IgD-negative memory B cell (primary cell): ENCODE measurements around the gene IKZF1. TPM values are rescaled to one million over a fixed set of nuclear protein-coding genes. Genes with fewer than 3 reads are reported as not detected.

Experiments used
- H3K27ac Mint-ChIP-seq, 3 donors: one replicate each; pipeline ENCODE4 v1.8.0; 2020 to 2022; ENCODE audit warnings: mild to moderate bottlenecking in 3 of 3, mixed read lengths in 3 of 3, moderate library complexity in 1 of 3
- H3K27me3 Mint-ChIP-seq: one replicate; pipeline ENCODE4 v1.8.0; 2021; ENCODE audit warnings: mixed read lengths
- H3K36me3 Mint-ChIP-seq: one replicate; pipeline ENCODE4 v1.8.0; 2020; ENCODE audit warnings: mild to moderate bottlenecking, mixed read lengths
- H3K4me1 Mint-ChIP-seq, 3 donors: one replicate each; pipeline ENCODE4 v1.8.0; 2020 to 2022; ENCODE audit warnings: mixed read lengths in 3 of 3, mild to moderate bottlenecking in 1 of 3
- H3K4me3 Mint-ChIP-seq, 4 donors: one replicate each; pipeline ENCODE4 v1.8.0; 2020 to 2022; ENCODE audit warnings: mild to moderate bottlenecking in 4 of 4, mixed read lengths in 4 of 4, moderate library complexity in 3 of 4
- H3K9me3 Mint-ChIP-seq, 3 donors: one replicate each; pipeline ENCODE4 v1.8.0; 2020 to 2021; ENCODE audit warnings: mixed read lengths in 3 of 3, mild to moderate bottlenecking in 1 of 3
- polyA plus RNA-seq: library from polyadenylated mRNA; unstranded; fragments of 300-500 nt; fragmentation: Illumina TruSeq; gene quantifications from one replicate; pipeline ENCODE4 v1.2.3, GENCODE V29; 2021

Gene IKZF1
- polyA plus RNA-seq, 1 donor from 2014 or later: 213 TPM

DNA sequence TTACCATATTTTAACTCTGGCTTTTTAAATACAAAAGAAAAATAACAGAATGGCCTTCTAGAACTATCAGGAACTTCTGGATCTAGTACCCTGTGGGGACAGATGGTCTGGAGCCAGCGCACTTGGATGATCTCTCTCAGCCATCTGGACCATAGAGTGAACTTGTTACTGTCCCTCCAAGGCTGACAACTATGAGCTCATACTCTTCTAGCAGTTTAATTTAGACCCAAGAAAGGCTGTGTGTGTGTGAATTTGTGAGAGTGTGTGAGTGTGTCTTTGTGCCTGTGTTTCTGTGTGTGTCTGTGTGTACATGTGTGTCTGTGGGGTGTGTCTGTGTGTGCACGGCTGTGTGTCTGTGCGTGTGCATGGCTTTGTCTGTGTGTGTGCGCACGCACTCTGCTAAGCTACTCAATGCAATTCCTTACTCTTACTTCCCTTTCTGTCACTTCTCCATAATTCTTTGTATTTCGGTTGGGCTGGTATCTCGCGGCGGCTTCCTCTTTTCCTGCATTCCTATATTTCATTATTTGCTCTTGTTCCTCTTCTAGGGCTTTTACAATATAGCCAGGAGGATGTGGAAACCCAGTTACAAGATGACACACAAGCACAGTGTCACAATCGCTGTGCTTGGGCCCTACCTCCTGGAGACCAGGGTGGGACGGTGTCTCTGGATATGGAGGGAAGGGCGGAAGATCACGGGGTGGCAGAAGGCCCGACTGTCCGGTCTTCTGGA, 51.9 kb downstream of the IKZF1 start:
- peaks cover 35 to 55% (median 45%) of the 10 kb centered on the region in 3 donors for H3K4me1 Mint-ChIP-seq
- peak overlapping the region in 1 of 4 donors; percentile 51 for H3K4me3 Mint-ChIP-seq
- no peaks in the 10 kb centered on the region for H3K9me3 Mint-ChIP-seq
- peaks cover 3% of the 10 kb centered on the region for H3K36me3 Mint-ChIP-seq
- H3K27me3 Mint-ChIP-seq: no peaks in the 10 kb centered on the region
- H3K27ac Mint-ChIP-seq: peak overlapping the region; percentile 52 to 83 (median 79)

DNA sequence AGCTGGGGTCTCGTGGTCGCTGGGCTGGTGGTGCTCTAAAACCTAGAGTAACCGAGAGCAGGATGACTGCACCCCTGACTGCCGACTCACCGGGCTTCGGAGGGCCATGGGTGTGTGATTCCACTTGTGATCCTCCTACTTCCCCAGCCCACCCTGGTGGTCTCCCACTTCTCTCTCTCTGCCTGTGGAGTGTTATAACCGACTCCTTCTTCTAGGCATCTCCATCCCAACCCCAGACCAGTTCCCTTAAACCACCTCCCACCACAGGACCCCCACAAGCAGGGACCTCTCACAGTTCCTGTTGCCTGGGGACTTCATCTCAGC, 52.4 kb downstream of the IKZF1 start:
- Mint-ChIP-seq H3K4me1 (peaks cover 33 to 52% (median 41%) of the 10 kb centered on the region in 3 donors), H3K27ac (peak overlapping the region in 1 of 3 donors; percentile 79), H3K4me3 (no peak overlapping the region), H3K36me3 (peaks cover 3% of the 10 kb centered on the region), H3K27me3 (no peaks in the 10 kb centered on the region), H3K9me3 (no peaks in the 10 kb centered on the region)

GRCh38 chr7:50357426-50357825, 52.9 kb downstream of the IKZF1 start:
- Mint-ChIP-seq H3K27me3 (no peaks in the 10 kb centered on the region), H3K4me3 (peak overlapping the region in 2 of 4 donors; percentile 14 to 56), H3K9me3 (no peaks in the 10 kb centered on the region), H3K4me1 (peaks cover 29 to 52% (median 38%) of the 10 kb centered on the region in 3 donors), H3K27ac (peak overlapping the region; percentile 63 to 93 (median 81)), H3K36me3 (peaks cover 4% of the 10 kb centered on the region)

DNA sequence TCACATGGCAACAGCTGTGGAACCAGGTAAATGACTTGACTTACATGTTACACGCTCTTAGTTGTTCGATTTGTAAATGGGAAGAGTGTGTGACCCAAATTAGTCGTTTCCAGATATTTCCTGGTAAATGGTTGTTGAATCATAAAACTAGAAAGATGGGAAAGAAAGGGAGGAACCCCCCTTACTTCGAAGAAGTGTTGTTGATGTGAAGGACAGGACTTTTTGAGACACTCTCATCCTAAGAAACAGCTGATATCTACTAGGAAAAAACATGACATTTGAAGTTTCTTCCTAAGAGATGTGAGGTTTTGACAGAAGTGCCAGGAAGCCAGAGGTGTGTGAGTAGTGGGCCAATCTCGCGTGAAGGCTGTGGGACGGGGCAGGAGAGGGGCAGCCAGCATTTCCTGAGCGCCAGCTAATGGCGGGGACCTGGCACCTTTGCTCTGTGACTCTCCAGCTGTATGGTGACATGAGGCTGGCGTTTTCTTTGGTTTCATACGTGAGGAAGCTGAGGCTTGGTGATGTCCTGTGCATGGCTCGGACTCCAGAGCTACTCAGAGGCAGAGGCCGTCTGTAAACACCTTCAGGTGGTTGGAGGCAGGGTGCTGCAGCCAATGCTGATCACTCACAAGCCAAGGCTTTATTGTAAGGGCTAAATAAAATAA, 53.7 kb downstream of the IKZF1 start:
- Mint-ChIP-seq H3K4me3 (peak overlapping the region in 3 of 4 donors; percentile 12 to 56 (median 23)), H3K36me3 (peaks cover 10% of the 10 kb centered on the region), H3K27ac (peak overlapping the region; percentile 81 to 93 (median 87)), H3K27me3 (no peaks in the 10 kb centered on the region), H3K9me3 (no peaks in the 10 kb centered on the region), H3K4me1 (peaks cover 36 to 58% (median 39%) of the 10 kb centered on the region in 3 donors)

DNA sequence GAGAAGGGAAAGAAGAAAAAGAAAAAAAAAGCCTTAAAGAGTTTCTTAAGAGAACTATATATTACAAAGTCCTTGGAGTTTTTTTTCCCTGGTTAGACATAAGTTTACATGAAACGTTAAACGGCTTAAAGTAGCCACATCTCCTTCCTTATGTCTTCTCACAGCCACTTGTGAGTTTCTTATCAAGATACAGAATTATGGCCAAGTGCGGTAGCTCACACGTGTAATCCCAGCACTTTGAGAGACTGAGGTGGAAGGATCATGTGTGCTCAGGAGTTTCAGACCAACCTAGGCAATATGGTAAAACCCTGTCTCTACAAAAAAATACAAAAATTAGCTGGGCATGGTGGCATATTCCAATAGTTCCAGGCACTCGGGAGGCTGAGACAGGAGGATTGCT, 54.3 kb downstream of the IKZF1 start:
- no peak overlapping the region for H3K4me3 Mint-ChIP-seq
- peaks cover 34 to 58% (median 43%) of the 10 kb centered on the region in 3 donors for H3K4me1 Mint-ChIP-seq
- H3K36me3 Mint-ChIP-seq: peaks cover 10% of the 10 kb centered on the region
- H3K27ac Mint-ChIP-seq: peak overlapping the region; percentile 81 to 98 (median 87)
- no peaks in the 10 kb centered on the region for H3K9me3 Mint-ChIP-seq
- no peaks in the 10 kb centered on the region for H3K27me3 Mint-ChIP-seq

- no peaks in the 10 kb centered on the region for H3K27me3 Mint-ChIP-seq
- H3K27ac Mint-ChIP-seq: peak overlapping the region; percentile 81 to 98 (median 86)
- H3K4me1 Mint-ChIP-seq: peaks cover 34 to 61% (median 47%) of the 10 kb centered on the region in 3 donors
- no peaks in the 10 kb centered on the region for H3K9me3 Mint-ChIP-seq
- peaks cover 10% of the 10 kb centered on the region for H3K36me3 Mint-ChIP-seq
- H3K4me3 Mint-ChIP-seq: peak overlapping the region in 2 of 4 donors; percentile 22 to 40
Measured at GRCh38 chr7:50359258-50359994, 54.9 kb downstream of the IKZF1 start.

DNA sequence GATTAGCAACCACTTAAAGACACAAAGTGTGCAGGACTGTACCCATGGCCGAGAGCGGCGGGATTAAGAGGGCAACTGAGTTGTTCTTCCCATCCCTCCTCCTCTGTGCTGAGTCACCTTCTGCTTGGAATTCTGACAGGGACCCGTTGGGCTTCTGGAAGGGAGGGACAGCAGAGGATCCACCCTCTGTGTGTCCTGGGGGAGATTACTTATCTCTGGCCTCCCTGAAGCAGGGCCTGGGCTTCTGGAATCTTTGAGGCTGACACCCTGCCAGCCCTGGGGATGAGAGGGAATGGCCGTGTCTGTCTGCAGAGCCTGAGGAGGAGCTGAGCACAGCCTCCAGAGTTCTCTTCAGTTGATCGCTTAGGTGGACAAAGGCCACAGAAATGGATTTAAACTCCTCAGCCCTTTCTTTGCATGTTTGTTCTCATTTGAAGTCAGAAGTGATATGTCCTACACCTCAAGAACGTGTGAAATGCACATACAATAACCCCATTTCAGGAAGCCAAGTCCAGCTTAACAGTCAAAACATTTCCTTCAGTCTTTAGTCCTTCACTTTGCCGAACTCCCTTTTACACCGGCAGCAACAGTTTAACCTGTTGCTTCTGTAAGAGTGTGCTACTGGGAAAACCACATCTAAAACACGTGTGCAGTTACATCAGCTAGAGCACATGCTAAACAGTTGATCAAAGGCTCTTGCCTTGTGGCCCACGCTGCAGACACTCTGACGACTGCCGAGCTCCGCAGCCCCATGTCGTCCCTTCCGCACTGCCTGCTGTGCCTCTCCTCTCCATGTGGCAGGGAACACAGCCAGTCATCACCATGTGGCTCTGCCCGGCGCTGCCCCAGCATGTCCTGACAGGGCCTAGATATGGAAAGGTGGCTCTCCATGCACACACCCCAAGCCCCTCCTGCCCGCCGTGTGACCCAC, 55.7 kb downstream of the IKZF1 start:
- Mint-ChIP-seq H3K36me3 (peaks cover 10% of the 10 kb centered on the region), H3K4me1 (peaks cover 38 to 65% (median 48%) of the 10 kb centered on the region in 3 donors), H3K27ac (peak overlapping the region; percentile 81 to 98 (median 92)), H3K27me3 (no peaks in the 10 kb centered on the region), H3K4me3 (peak overlapping the region in 3 of 4 donors; percentile 31 to 79 (median 45)), H3K9me3 (no peaks in the 10 kb centered on the region)

- peaks cover 10% of the 10 kb centered on the region for H3K36me3 Mint-ChIP-seq
- peaks cover 43 to 76% (median 48%) of the 10 kb centered on the region in 3 donors for H3K4me1 Mint-ChIP-seq
- no peaks in the 10 kb centered on the region for H3K9me3 Mint-ChIP-seq
- peak overlapping the region in 1 of 4 donors; percentile 19 for H3K4me3 Mint-ChIP-seq
- H3K27me3 Mint-ChIP-seq: no peaks in the 10 kb centered on the region
- peak overlapping the region; percentile 81 to 98 (median 97) for H3K27ac Mint-ChIP-seq
Measured at GRCh38 chr7:50362142-50362541, 57.6 kb downstream of the IKZF1 start.

- no peaks in the 10 kb centered on the region for H3K27me3 Mint-ChIP-seq
- H3K36me3 Mint-ChIP-seq: peaks cover 10% of the 10 kb centered on the region
- peak overlapping the region in 3 of 4 donors; percentile 19 to 65 (median 44) for H3K4me3 Mint-ChIP-seq
- H3K4me1 Mint-ChIP-seq: peaks cover 44 to 75% (median 51%) of the 10 kb centered on the region in 3 donors
- peak overlapping the region; percentile 81 to 98 (median 97) for H3K27ac Mint-ChIP-seq
- peaks cover 0 to under 1% (median 0%) of the 10 kb centered on the region in 3 donors for H3K9me3 Mint-ChIP-seq
Measured at GRCh38 chr7:50362712-50363282, 58.3 kb downstream of the IKZF1 start.

GRCh38 chr7:50363327-50364060, 59.0 kb downstream of the IKZF1 start:
- H3K27me3 Mint-ChIP-seq: no peaks in the 10 kb centered on the region
- H3K36me3 Mint-ChIP-seq: peaks cover 11% of the 10 kb centered on the region
- peaks cover 42 to 76% (median 51%) of the 10 kb centered on the region in 3 donors for H3K4me1 Mint-ChIP-seq
- H3K9me3 Mint-ChIP-seq: peaks cover 0 to 4% (median 0%) of the 10 kb centered on the region in 3 donors
- peak overlapping the region in 2 of 4 donors; percentile 35 to 65 for H3K4me3 Mint-ChIP-seq
- H3K27ac Mint-ChIP-seq: peak overlapping the region; percentile 81 to 98 (median 97)

DNA sequence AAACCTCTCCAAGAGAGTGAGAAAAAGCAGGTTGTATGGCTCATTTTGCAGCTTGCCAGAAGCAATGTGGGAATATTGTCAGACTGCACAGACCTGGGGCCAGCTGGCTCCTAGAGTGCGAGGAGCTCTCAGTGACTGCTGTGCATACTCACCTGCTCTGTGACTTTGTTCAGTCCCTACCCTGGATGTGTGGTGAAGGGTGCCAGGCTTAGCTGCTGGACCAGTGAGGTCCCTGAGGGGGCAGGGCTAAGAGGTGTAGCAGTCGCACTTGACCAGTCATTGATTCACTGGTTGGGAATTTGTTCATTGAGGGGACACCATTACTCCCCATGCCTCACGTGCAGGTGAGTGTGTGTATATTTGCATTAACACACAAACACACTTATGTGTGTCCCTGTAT, 60.1 kb downstream of the IKZF1 start:
- H3K27ac Mint-ChIP-seq: peak overlapping the region in 2 of 3 donors; percentile 69 to 81
- no peaks in the 10 kb centered on the region for H3K27me3 Mint-ChIP-seq
- H3K4me1 Mint-ChIP-seq: peaks cover 45 to 76% (median 49%) of the 10 kb centered on the region in 3 donors
- H3K4me3 Mint-ChIP-seq: peak overlapping the region in 1 of 4 donors; percentile 12
- H3K36me3 Mint-ChIP-seq: peaks cover 15% of the 10 kb centered on the region
- peaks cover 2 to 12% (median 3%) of the 10 kb centered on the region in 3 donors for H3K9me3 Mint-ChIP-seq

- Mint-ChIP-seq H3K4me1 (peaks cover 36 to 70% (median 42%) of the 10 kb centered on the region in 3 donors), H3K36me3 (peaks cover 17% of the 10 kb centered on the region)
Measured at GRCh38 chr7:50366311-50366710, 61.8 kb downstream of the IKZF1 start.

DNA sequence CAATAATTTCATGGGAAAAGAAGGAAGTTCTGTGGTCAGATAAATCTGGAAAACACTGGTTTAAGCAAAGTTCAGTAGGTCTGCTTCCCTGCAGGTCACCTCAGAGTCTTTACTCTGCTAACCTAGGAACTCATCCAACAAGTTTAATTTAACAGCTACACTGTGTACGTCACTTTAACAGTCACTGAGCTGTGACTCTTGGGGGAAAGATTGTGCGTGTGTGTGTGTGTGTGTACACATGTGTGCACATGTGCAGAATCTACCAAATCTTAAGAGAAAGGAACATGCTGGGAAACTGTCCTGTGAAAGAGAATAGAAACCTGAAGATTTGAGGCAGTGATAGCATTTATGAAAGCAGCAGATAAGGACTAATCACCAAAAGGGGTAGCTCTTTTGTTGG, 62.6 kb downstream of the IKZF1 start:
- Mint-ChIP-seq H3K27ac (peak overlapping the region; percentile 3 to 88 (median 81)), H3K4me1 (peaks cover 36 to 72% (median 44%) of the 10 kb centered on the region in 3 donors), H3K4me3 (peak overlapping the region in 3 of 4 donors; percentile 11 to 46 (median 25))

More at GRCh38 chr7:50366311-50366710, 61.8 kb downstream of the IKZF1 start:
- Mint-ChIP-seq H3K4me3 (peak overlapping the region in 2 of 4 donors; percentile 11 to 55), H3K9me3 (peaks cover 2 to 12% (median 3%) of the 10 kb centered on the region in 3 donors), H3K27me3 (no peaks in the 10 kb centered on the region), H3K27ac (peak overlapping the region; percentile 3 to 88 (median 81))

More for the DNA sequence above, 62.6 kb downstream of the IKZF1 start:
- Mint-ChIP-seq H3K36me3 (peaks cover 17% of the 10 kb centered on the region), H3K27me3 (no peaks in the 10 kb centered on the region), H3K9me3 (peaks cover 2 to 12% (median 3%) of the 10 kb centered on the region in 3 donors)
